ENCODE results near the gene DOCK1.

The DOCK1 gene

GRCh38 chr10:127458829-127459228 is 553.6 kb downstream of the DOCK1 start:
- no peaks in the 10 kb centered on the region for H3K79me2 ChIP-seq (ENCODE audit: control insufficient read depth, insufficient read depth, low read length, unreplicated experiment)
- H3K36me3 ChIP-seq (ENCODE audit: insufficient read depth, low read length), result no peaks in the 10 kb centered on the region
- no peak overlapping the region for H2AFZ ChIP-seq (ENCODE audit: low read length, unreplicated experiment)
- H3K27ac ChIP-seq (ENCODE audit: low read depth, low read length), result no peak overlapping the region
- H3K4me1 ChIP-seq (ENCODE audit: control insufficient read depth, insufficient read depth, low read length, unreplicated experiment), result no peaks in the 10 kb centered on the region
- H3K4me3 ChIP-seq (ENCODE audit: low read depth, low read length), result no peak overlapping the region
- H3K27me3 ChIP-seq (ENCODE audit: insufficient read depth, low read length), result peaks cover 2% of the 10 kb centered on the region; the same call in 1 of the 2 replicates

- H3K27ac ChIP-seq (ENCODE audit: low read depth, low read length), result no peak overlapping the region
- H2AFZ ChIP-seq (ENCODE audit: low read length, unreplicated experiment), result no peak overlapping the region
- peaks cover 12% of the 10 kb centered on the region for H3K27me3 ChIP-seq (ENCODE audit: insufficient read depth, low read length)
- H3K79me2 ChIP-seq (ENCODE audit: control insufficient read depth, insufficient read depth, low read length, unreplicated experiment), result no peaks in the 10 kb centered on the region
- no peak overlapping the region for H3K4me3 ChIP-seq (ENCODE audit: low read depth, low read length)
- no peaks in the 10 kb centered on the region for H3K36me3 ChIP-seq (ENCODE audit: insufficient read depth, low read length)
- no peaks in the 10 kb centered on the region for H3K4me1 ChIP-seq (ENCODE audit: control insufficient read depth, insufficient read depth, low read length, unreplicated experiment)
Measured at GRCh38 chr10:127459918-127460317, 554.7 kb downstream of the DOCK1 start.

GRCh38 chr10:127462643-127463295 is 557.5 kb downstream of the DOCK1 start:
- Histone ChIP-seq H3K4me1 (ENCODE audit: control insufficient read depth, insufficient read depth, low read length, unreplicated experiment) (no peaks in the 10 kb centered on the region), H3K27me3 (ENCODE audit: insufficient read depth, low read length) (peaks cover 37% of the 10 kb centered on the region), H3K27ac (ENCODE audit: low read depth, low read length) (no peak overlapping the region), H3K36me3 (ENCODE audit: insufficient read depth, low read length) (no peaks in the 10 kb centered on the region), H2AFZ (ENCODE audit: low read length, unreplicated experiment) (no peak overlapping the region), H3K4me3 (ENCODE audit: low read depth, low read length) (no peak overlapping the region), H3K79me2 (ENCODE audit: control insufficient read depth, insufficient read depth, low read length, unreplicated experiment) (no peaks in the 10 kb centered on the region)

GRCh38 chr10:127463548-127463947 is 558.3 kb downstream of the DOCK1 start:
- Histone ChIP-seq H3K27ac (ENCODE audit: low read depth, low read length) (no peak overlapping the region), H3K4me1 (ENCODE audit: control insufficient read depth, insufficient read depth, low read length, unreplicated experiment) (no peaks in the 10 kb centered on the region), H3K4me3 (ENCODE audit: low read depth, low read length) (no peak overlapping the region), H3K79me2 (ENCODE audit: control insufficient read depth, insufficient read depth, low read length, unreplicated experiment) (no peaks in the 10 kb centered on the region), H3K27me3 (ENCODE audit: insufficient read depth, low read length) (peaks cover 37% of the 10 kb centered on the region), H2AFZ (ENCODE audit: low read length, unreplicated experiment) (no peak overlapping the region), H3K36me3 (ENCODE audit: insufficient read depth, low read length) (no peaks in the 10 kb centered on the region)

- Histone ChIP-seq H3K4me3 (ENCODE audit: low read depth, low read length) (no peak overlapping the region), H3K79me2 (ENCODE audit: control insufficient read depth, insufficient read depth, low read length, unreplicated experiment) (no peaks in the 10 kb centered on the region), H2AFZ (ENCODE audit: low read length, unreplicated experiment) (no peak overlapping the region), H3K4me1 (ENCODE audit: control insufficient read depth, insufficient read depth, low read length, unreplicated experiment) (no peaks in the 10 kb centered on the region), H3K36me3 (ENCODE audit: insufficient read depth, low read length) (no peaks in the 10 kb centered on the region), H3K27me3 (ENCODE audit: insufficient read depth, low read length) (peaks cover 41% of the 10 kb centered on the region), H3K27ac (ENCODE audit: low read depth, low read length) (no peak overlapping the region)
Measured at GRCh38 chr10:127464561-127464960, 559.3 kb downstream of the DOCK1 start.

- H3K4me3 ChIP-seq (ENCODE audit: low read depth, low read length), result no peak overlapping the region
- peaks cover 51% of the 10 kb centered on the region for H3K27me3 ChIP-seq (ENCODE audit: insufficient read depth, low read length)
- no peak overlapping the region for H2AFZ ChIP-seq (ENCODE audit: low read length, unreplicated experiment)
- H3K27ac ChIP-seq (ENCODE audit: low read depth, low read length), result no peak overlapping the region
- no peaks in the 10 kb centered on the region for H3K79me2 ChIP-seq (ENCODE audit: control insufficient read depth, insufficient read depth, low read length, unreplicated experiment)
- no peaks in the 10 kb centered on the region for H3K36me3 ChIP-seq (ENCODE audit: insufficient read depth, low read length)
- no peaks in the 10 kb centered on the region for H3K4me1 ChIP-seq (ENCODE audit: control insufficient read depth, insufficient read depth, low read length, unreplicated experiment)
Measured at GRCh38 chr10:127467811-127468210, 562.6 kb downstream of the DOCK1 start.

- no peak overlapping the region for H2AFZ ChIP-seq (ENCODE audit: low read length, unreplicated experiment)
- H3K27me3 ChIP-seq (ENCODE audit: insufficient read depth, low read length), result peaks cover 51% of the 10 kb centered on the region
- H3K4me1 ChIP-seq (ENCODE audit: control insufficient read depth, insufficient read depth, low read length, unreplicated experiment), result no peaks in the 10 kb centered on the region
- no peaks in the 10 kb centered on the region for H3K79me2 ChIP-seq (ENCODE audit: control insufficient read depth, insufficient read depth, low read length, unreplicated experiment)
- no peak overlapping the region for H3K4me3 ChIP-seq (ENCODE audit: low read depth, low read length)
- no peak overlapping the region for H3K27ac ChIP-seq (ENCODE audit: low read depth, low read length)
- H3K36me3 ChIP-seq (ENCODE audit: insufficient read depth, low read length), result no peaks in the 10 kb centered on the region
Measured at GRCh38 chr10:127468632-127469031, 563.4 kb downstream of the DOCK1 start.

- Histone ChIP-seq H3K27me3 (ENCODE audit: insufficient read depth, low read length) (peaks cover 36% of the 10 kb centered on the region), H3K4me1 (ENCODE audit: control insufficient read depth, insufficient read depth, low read length, unreplicated experiment) (no peaks in the 10 kb centered on the region), H3K36me3 (ENCODE audit: insufficient read depth, low read length) (no peaks in the 10 kb centered on the region), H3K4me3 (ENCODE audit: low read depth, low read length) (no peak overlapping the region), H3K27ac (ENCODE audit: low read depth, low read length) (no peak overlapping the region), H2AFZ (ENCODE audit: low read length, unreplicated experiment) (no peak overlapping the region), H3K79me2 (ENCODE audit: control insufficient read depth, insufficient read depth, low read length, unreplicated experiment) (no peaks in the 10 kb centered on the region)
Measured at GRCh38 chr10:127470911-127471310, 565.7 kb downstream of the DOCK1 start.

- Histone ChIP-seq H3K79me2 (ENCODE audit: control insufficient read depth, insufficient read depth, low read length, unreplicated experiment) (no peaks in the 10 kb centered on the region), H2AFZ (ENCODE audit: low read length, unreplicated experiment) (no peak overlapping the region), H3K36me3 (ENCODE audit: insufficient read depth, low read length) (no peaks in the 10 kb centered on the region), H3K4me3 (ENCODE audit: low read depth, low read length) (no peak overlapping the region), H3K27me3 (ENCODE audit: insufficient read depth, low read length) (peaks cover 18% of the 10 kb centered on the region), H3K4me1 (ENCODE audit: control insufficient read depth, insufficient read depth, low read length, unreplicated experiment) (no peaks in the 10 kb centered on the region), H3K27ac (ENCODE audit: low read depth, low read length) (no peak overlapping the region)
Measured at GRCh38 chr10:127472976-127473375, 567.7 kb downstream of the DOCK1 start.

- Histone ChIP-seq H3K79me2 (ENCODE audit: control insufficient read depth, insufficient read depth, low read length, unreplicated experiment) (no peaks in the 10 kb centered on the region), H3K4me1 (ENCODE audit: control insufficient read depth, insufficient read depth, low read length, unreplicated experiment) (no peaks in the 10 kb centered on the region), H3K36me3 (ENCODE audit: insufficient read depth, low read length) (no peaks in the 10 kb centered on the region), H3K4me3 (ENCODE audit: low read depth, low read length) (no peak overlapping the region), H3K27ac (ENCODE audit: low read depth, low read length) (no peak overlapping the region), H2AFZ (ENCODE audit: low read length, unreplicated experiment) (no peak overlapping the region), H3K27me3 (ENCODE audit: insufficient read depth, low read length) (peaks cover 21% of the 10 kb centered on the region)
Measured at GRCh38 chr10:127474501-127474900, 569.3 kb downstream of the DOCK1 start.

GRCh38 chr10:127485153-127485857 is 580.1 kb downstream of the DOCK1 start:
- Histone ChIP-seq H3K79me2 (ENCODE audit: control insufficient read depth, insufficient read depth, low read length, unreplicated experiment) (no peaks in the 10 kb centered on the region), H2AFZ (ENCODE audit: low read length, unreplicated experiment) (no peak overlapping the region), H3K36me3 (ENCODE audit: insufficient read depth, low read length) (no peaks in the 10 kb centered on the region), H3K27me3 (ENCODE audit: insufficient read depth, low read length) (peaks cover 8% of the 10 kb centered on the region; the same call in 1 of the 2 replicates), H3K27ac (ENCODE audit: low read depth, low read length) (no peak overlapping the region), H3K4me1 (ENCODE audit: control insufficient read depth, insufficient read depth, low read length, unreplicated experiment) (no peaks in the 10 kb centered on the region), H3K4me3 (ENCODE audit: low read depth, low read length) (no peak overlapping the region)

Measured in ACC112 (cell line).